Erythroblast (primary cell): ENCODE data around the gene PLCB4.

ENCODE experiments used
- DNase-seq, 2 experiments: peaks; one replicate each; lab custom pipeline; 2025; lab: John Stamatoyannopoulos, UW
- GATA1 ChIP-seq: IDR thresholded peaks from 2 replicates; pipeline ENCODE4 v1.6.1; 2011; ENCODE audit warnings: low read depth, mild to moderate bottlenecking, control low read depth, low read length, moderate library complexity
- POLR2A ChIP-seq: IDR thresholded peaks from 2 replicates; pipeline ENCODE4 v1.6.1; 2011; ENCODE audit warnings: mild to moderate bottlenecking, low read length

PLCB4 gene

GRCh38 chr20:9392892-9393857 is 324.3 kb downstream of the PLCB4 start:
- DNase-seq = peak; percentile 5 to 24
- TF ChIP-seq POLR2A (no peak), GATA1 (no peak)

- no peak for TF ChIP-seq POLR2A
- no peak for TF ChIP-seq GATA1
- DNase-seq = no peak
Measured at GRCh38 chr20:9395971-9396370, 327.1 kb downstream of the PLCB4 start.

GRCh38 chr20:9397928-9398327 is 329.0 kb downstream of the PLCB4 start:
- TF ChIP-seq POLR2A = no peak
- TF ChIP-seq GATA1 = no peak
- DNase-seq = no peak

- no peak for TF ChIP-seq GATA1
- no peak for TF ChIP-seq POLR2A
- DNase-seq = no peak
Measured at GRCh38 chr20:9398882-9399281, 330.0 kb downstream of the PLCB4 start.

- no peak for DNase-seq
- no peak for TF ChIP-seq GATA1
- TF ChIP-seq POLR2A = no peak
Measured at GRCh38 chr20:9399322-9399721, 330.4 kb downstream of the PLCB4 start.

GRCh38 chr20:9400171-9401025 is 331.5 kb downstream of the PLCB4 start:
- DNase-seq = no peak
- TF ChIP-seq GATA1 = no peak

GRCh38 chr20:9401371-9401770 is 332.5 kb downstream of the PLCB4 start:
- TF ChIP-seq GATA1 = no peak
- no peak for TF ChIP-seq POLR2A
- no peak for DNase-seq

- DNase-seq = no peak
- TF ChIP-seq POLR2A = no peak
Measured at GRCh38 chr20:9402141-9402540, 333.3 kb downstream of the PLCB4 start.

GRCh38 chr20:9402546-9402945 is 333.7 kb downstream of the PLCB4 start:
- no peak for DNase-seq
- TF ChIP-seq POLR2A (no peak), GATA1 (no peak)

GRCh38 chr20:9403448-9403847 is 334.6 kb downstream of the PLCB4 start:
- TF ChIP-seq POLR2A (no peak), GATA1 (no peak)
- no peak for DNase-seq

GRCh38 chr20:9407805-9408421 is 339.0 kb downstream of the PLCB4 start:
- TF ChIP-seq GATA1 (no peak), POLR2A (no peak)
- DNase-seq = peak; percentile 42 to 74

GRCh38 chr20:9408422-9409300 is 339.8 kb downstream of the PLCB4 start:
- DNase-seq = no peak
- TF ChIP-seq POLR2A = no peak
- TF ChIP-seq GATA1 = no peak

- no peak for DNase-seq
- TF ChIP-seq GATA1 = no peak
- no peak for TF ChIP-seq POLR2A
Measured at GRCh38 chr20:9409352-9409751, 340.5 kb downstream of the PLCB4 start.

- DNase-seq = no peak
- no peak for TF ChIP-seq POLR2A
- no peak for TF ChIP-seq GATA1
Measured at GRCh38 chr20:9409981-9410380, 341.1 kb downstream of the PLCB4 start.
